ENCODE results near the gene ZFAND5.

DNA sequence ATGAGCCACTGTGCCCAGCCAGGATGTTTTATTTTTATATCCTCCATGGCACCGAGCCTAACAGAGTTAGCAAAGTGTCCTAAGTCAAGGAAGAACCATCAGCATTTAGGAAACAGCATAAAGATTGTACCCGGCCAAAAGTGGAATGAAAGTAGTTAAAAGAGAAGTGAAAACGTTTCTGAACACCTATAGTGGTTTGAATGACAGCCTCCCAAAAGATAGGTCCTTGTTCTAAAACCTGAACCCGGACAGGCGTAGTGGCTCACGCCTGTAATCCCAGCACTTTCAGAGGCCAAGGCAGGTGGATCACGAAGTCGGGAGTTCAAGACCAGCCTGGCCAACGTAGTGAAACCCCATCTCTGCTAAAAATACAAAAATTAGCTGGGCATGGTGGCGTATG, 37.4 kb downstream of the ZFAND5 start:
- TF ChIP-seq SOX6 (IDR thresholded peaks at IDR 0.05), result no peak
- no peak for TF ChIP-seq SOX6 (CRISPR knock-in tag; IDR thresholded peaks at IDR 0.05)
- TF ChIP-seq JUND (CRISPR knock-in tag; IDR thresholded peaks at IDR 0.05), result no peak
- no peak for TF ChIP-seq ZBTB21 (CRISPR knock-in tag; IDR thresholded peaks at IDR 0.05)
- TF ChIP-seq, protein P1, sequence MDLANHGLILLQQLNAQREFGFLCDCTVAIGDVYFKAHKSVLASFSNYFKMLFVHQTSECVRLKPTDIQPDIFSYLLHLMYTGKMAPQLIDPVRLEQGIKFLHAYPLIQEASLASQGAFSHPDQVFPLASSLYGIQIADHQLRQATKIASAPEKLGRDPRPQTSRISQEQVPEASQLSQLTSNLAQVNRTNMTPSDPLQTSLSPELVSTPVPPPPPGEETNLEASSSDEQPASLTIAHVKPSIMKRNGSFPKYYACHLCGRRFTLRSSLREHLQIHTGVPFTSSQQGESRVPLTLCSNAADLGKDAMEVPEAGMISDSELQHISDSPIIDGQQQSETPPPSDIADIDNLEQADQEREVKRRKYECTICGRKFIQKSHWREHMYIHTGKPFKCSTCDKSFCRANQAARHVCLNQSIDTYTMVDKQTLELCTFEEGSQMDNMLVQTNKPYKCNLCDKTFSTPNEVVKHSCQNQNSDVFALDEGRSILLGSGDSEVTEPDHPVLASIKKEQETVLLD (CRISPR knock-in tag; IDR thresholded peaks at IDR 0.05; ENCODE audit: low read depth), result no peak
- no peak for TF ChIP-seq ZNF138 (CRISPR knock-in tag; IDR thresholded peaks at IDR 0.05; ENCODE audit: low read depth)
- TF ChIP-seq, protein P2, sequence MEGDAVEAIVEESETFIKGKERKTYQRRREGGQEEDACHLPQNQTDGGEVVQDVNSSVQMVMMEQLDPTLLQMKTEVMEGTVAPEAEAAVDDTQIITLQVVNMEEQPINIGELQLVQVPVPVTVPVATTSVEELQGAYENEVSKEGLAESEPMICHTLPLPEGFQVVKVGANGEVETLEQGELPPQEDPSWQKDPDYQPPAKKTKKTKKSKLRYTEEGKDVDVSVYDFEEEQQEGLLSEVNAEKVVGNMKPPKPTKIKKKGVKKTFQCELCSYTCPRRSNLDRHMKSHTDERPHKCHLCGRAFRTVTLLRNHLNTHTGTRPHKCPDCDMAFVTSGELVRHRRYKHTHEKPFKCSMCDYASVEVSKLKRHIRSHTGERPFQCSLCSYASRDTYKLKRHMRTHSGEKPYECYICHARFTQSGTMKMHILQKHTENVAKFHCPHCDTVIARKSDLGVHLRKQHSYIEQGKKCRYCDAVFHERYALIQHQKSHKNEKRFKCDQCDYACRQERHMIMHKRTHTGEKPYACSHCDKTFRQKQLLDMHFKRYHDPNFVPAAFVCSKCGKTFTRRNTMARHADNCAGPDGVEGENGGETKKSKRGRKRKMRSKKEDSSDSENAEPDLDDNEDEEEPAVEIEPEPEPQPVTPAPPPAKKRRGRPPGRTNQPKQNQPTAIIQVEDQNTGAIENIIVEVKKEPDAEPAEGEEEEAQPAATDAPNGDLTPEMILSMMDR (CRISPR knock-in tag; IDR thresholded peaks at IDR 0.05), result no peak
- TF ChIP-seq HNRNPH1 (optimal IDR thresholded peaks at IDR 0.05; ENCODE audit: low read depth, low read length), result no peak
- TF ChIP-seq ZNF160 (CRISPR knock-in tag; IDR thresholded peaks at IDR 0.05), result no peak
- no peak for TF ChIP-seq MAFK (conservative IDR thresholded peaks at IDR 0.05 in 1 of 2, IDR thresholded peaks at IDR 0.05 in 1 of 2; ENCODE audit: low read length in 2 of 2)
- no peak for TF ChIP-seq FOXM1 (CRISPR knock-in tag; IDR thresholded peaks at IDR 0.05)
- no peak for TF ChIP-seq ZFP1 (CRISPR knock-in tag; IDR thresholded peaks at IDR 0.05)
- TF ChIP-seq MYC (CRISPR knock-in tag; IDR thresholded peaks at IDR 0.05; ENCODE audit: borderline replicate concordance), result no peak
- TF ChIP-seq FOSL1 (CRISPR knock-in tag; IDR thresholded peaks at IDR 0.05; ENCODE audit: borderline replicate concordance), result no peak

Data from HepG2 (cell line).